SK-N-MC (cell line): Measurements from ENCODE around the gene CCDC192.

Source experiments
- DNase-seq: peaks from one replicate; pipeline ENCODE4 v3.0.0-alpha.2; 2011; ENCODE audit warnings: low read depth, low spot score
- H3K27ac ChIP-seq: fragments of 200-600 bp; sonication (generic); 2 replicates; pipeline ENCODE4 v1.5.1; 2016; ENCODE audit warnings: mixed run types
- H3K36me3 ChIP-seq: fragments of 200-600 bp; sonication (generic); 2 replicates; pipeline ENCODE4 v1.6.1; 2017; ENCODE audit warnings: antibody characterized with exemption, low read length, mixed read lengths; ENCODE audit not compliant: insufficient read depth
- H3K4me3 ChIP-seq: fragments of 200-600 bp; sonication (generic); 2 replicates; pipeline ENCODE4 v1.5.1; 2016
- H3K9ac ChIP-seq: fragments of 200-600 bp; sonication (generic); 2 replicates; pipeline ENCODE4 v1.8.0; 2017; ENCODE audit warnings: mixed run types, mixed read lengths; ENCODE audit not compliant: insufficient read length
- H3K9me3 ChIP-seq: fragments of 200-600 bp; sonication (generic); 2 replicates; pipeline ENCODE4 v1.6.1; 2017; ENCODE audit warnings: low read depth, mild to moderate bottlenecking, antibody characterized with exemption, low read length, moderate library complexity, mixed read lengths
- EZH2 ChIP-seq: fragments of 200-600 bp; sonication (generic); IDR thresholded peaks from one replicate; pipeline ENCODE4 v1.6.1; 2017; ENCODE audit warnings: antibody characterized with exemption
- FOXP2 ChIP-seq: optimal IDR thresholded peaks from 2 replicates; pipeline ENCODE3; 2011; ENCODE audit warnings: mild to moderate bottlenecking, moderate library complexity; ENCODE audit not compliant: insufficient read depth; ENCODE audit errors: extremely low read length, control extremely low read depth
- POLR2AphosphoS5 ChIP-seq: IDR thresholded peaks from 2 replicates; pipeline ENCODE4 v1.6.1; 2012; ENCODE audit warnings: mild to moderate bottlenecking, low read depth, low read length, borderline replicate concordance

Gene CCDC192

GRCh38 chr5:127694518-127695171 lies 8.5 kb upstream of the CCDC192 start:
- Histone ChIP-seq H3K36me3 (no peaks in the 10 kb centered on the region), H3K4me3 (no peak overlapping the region), H3K9ac (no peak overlapping the region), H3K27ac (no peak overlapping the region), H3K9me3 (no peaks in the 10 kb centered on the region)
- TF ChIP-seq POLR2AphosphoS5, result no peak
- no peak for TF ChIP-seq EZH2
- no peak for TF ChIP-seq FOXP2
- no peak for DNase-seq

GRCh38 chr5:127695346-127695745 lies 7.8 kb upstream of the CCDC192 start:
- Histone ChIP-seq H3K36me3 (no peaks in the 10 kb centered on the region), H3K27ac (no peak overlapping the region), H3K4me3 (no peak overlapping the region), H3K9ac (no peak overlapping the region), H3K9me3 (no peaks in the 10 kb centered on the region)
- DNase-seq, result no peak
- TF ChIP-seq POLR2AphosphoS5 (no peak), FOXP2 (no peak), EZH2 (no peak)

- H3K9me3 ChIP-seq, result no peaks in the 10 kb centered on the region
- H3K9ac ChIP-seq, result no peak overlapping the region
- no peak overlapping the region for H3K27ac ChIP-seq
- no peak for DNase-seq
- no peaks in the 10 kb centered on the region for H3K36me3 ChIP-seq
- TF ChIP-seq FOXP2 (no peak), POLR2AphosphoS5 (no peak), EZH2 (no peak)
- no peak overlapping the region for H3K4me3 ChIP-seq
These were observed 6.5 kb upstream of the CCDC192 start for GRCh38 chr5:127696683-127697082.

GRCh38 chr5:127697894-127698600 lies 5.1 kb upstream of the CCDC192 start:
- Histone ChIP-seq H3K4me3 (no peak overlapping the region), H3K9me3 (no peaks in the 10 kb centered on the region), H3K9ac (no peak overlapping the region), H3K36me3 (no peaks in the 10 kb centered on the region), H3K27ac (no peak overlapping the region)
- TF ChIP-seq FOXP2 (no peak), EZH2 (no peak), POLR2AphosphoS5 (no peak)
- DNase-seq, result no peak

GRCh38 chr5:127699416-127699815 lies 3.8 kb upstream of the CCDC192 start:
- TF ChIP-seq EZH2, result no peak
- no peak for TF ChIP-seq POLR2AphosphoS5
- no peak for TF ChIP-seq FOXP2
- H3K27ac ChIP-seq, result no peak overlapping the region
- no peaks in the 10 kb centered on the region for H3K9me3 ChIP-seq
- H3K4me3 ChIP-seq, result no peak overlapping the region
- no peak overlapping the region for H3K9ac ChIP-seq
- no peaks in the 10 kb centered on the region for H3K36me3 ChIP-seq
- DNase-seq, result no peak

GRCh38 chr5:127700237-127700766 lies 2.9 kb upstream of the CCDC192 start:
- H3K9me3 ChIP-seq, result no peaks in the 10 kb centered on the region
- H3K27ac ChIP-seq, result no peak overlapping the region
- no peaks in the 10 kb centered on the region for H3K36me3 ChIP-seq
- H3K4me3 ChIP-seq, result no peak overlapping the region
- DNase-seq, result no peak
- no peak overlapping the region for H3K9ac ChIP-seq
- TF ChIP-seq EZH2 (no peak), FOXP2 (no peak), POLR2AphosphoS5 (no peak)

GRCh38 chr5:127702434-127702833 lies 757 bp upstream of the CCDC192 start:
- Histone ChIP-seq H3K9me3 (no peaks in the 10 kb centered on the region), H3K4me3 (no peak overlapping the region), H3K27ac (no peak overlapping the region), H3K9ac (no peak overlapping the region), H3K36me3 (no peaks in the 10 kb centered on the region)
- TF ChIP-seq EZH2 (no peak), FOXP2 (no peak), POLR2AphosphoS5 (no peak)
- DNase-seq, result no peak

- Histone ChIP-seq H3K4me3 (no peak overlapping the region), H3K9me3 (no peaks in the 10 kb centered on the region), H3K9ac (no peak overlapping the region), H3K36me3 (no peaks in the 10 kb centered on the region), H3K27ac (no peak overlapping the region)
- TF ChIP-seq FOXP2, result no peak
- no peak for TF ChIP-seq EZH2
- no peak for TF ChIP-seq POLR2AphosphoS5
- no peak for DNase-seq
These were observed 2.1 kb downstream of the CCDC192 start for GRCh38 chr5:127705120-127705892.
